Caco-2 (cell line): Measurements from ENCODE around the gene CHMP6. TPM values are rescaled to one million over a fixed set of nuclear protein-coding genes. Genes with fewer than 3 reads are reported as not detected.

Experiments used
- BruUV-seq: library from RNA; stranded (reverse); fragments of 400-500 nt; replicated peaks from 2 replicates; lab custom pipeline; 2021; lab: Mats Ljungman, UMichigan
- CTCF ChIA-PET: fragments of 300-600 bp; sonication (Branson Sonifier 250); formaldehyde crosslinking; loops from one replicate; lab custom pipeline; 2022; ENCODE audit warnings: antibody characterized with exemption; lab: Charles Lee
- POLR2A ChIA-PET: fragments of 300-600 bp; sonication (Branson Sonifier 250); formaldehyde crosslinking; loops from one replicate; lab custom pipeline; 2022; ENCODE audit warnings: antibody characterized with exemption; lab: Charles Lee
- DNase-seq, 2 experiments: peaks; one replicate each; pipeline versions ENCODE4 v3.0.0 to v3.0.0-alpha.2; 2020 to 2022
- H3K27me3 ChIP-seq: replicated peaks from 2 replicates; pipeline ENCODE4 v1.6.0; 2011; ENCODE audit warnings: low read length; ENCODE audit not compliant: control insufficient read depth, insufficient read depth
- H3K36me3 ChIP-seq: 2 replicates; pipeline ENCODE4 v1.5.1; 2011; ENCODE audit warnings: low read length; ENCODE audit not compliant: control insufficient read depth, insufficient read depth
- H3K4me1 ChIP-seq: fragments of 250-450 bp; sonication (Bioruptor Pico); 2 replicates; pipeline ENCODE4 v1.5.1; 2020; ENCODE audit warnings: mild to moderate bottlenecking
- H3K4me3 ChIP-seq: 2 replicates; pipeline ENCODE4 v1.5.1; 2011; ENCODE audit warnings: low read depth, mild to moderate bottlenecking, control low read depth, low read length
- H3K9me3 ChIP-seq: fragments of 250-450 bp; sonication (Bioruptor Pico); 2 replicates; pipeline ENCODE4 v1.5.1; 2020; ENCODE audit warnings: mild to moderate bottlenecking, moderate library complexity
- H3K27ac Mint-ChIP-seq: one replicate; pipeline ENCODE4 v1.8.0; 2022; ENCODE audit warnings: mixed read lengths; ENCODE audit not compliant: unreplicated experiment
- H3K27me3 Mint-ChIP-seq: one replicate; pipeline ENCODE4 v1.8.0; 2022; ENCODE audit warnings: mixed read lengths; ENCODE audit not compliant: insufficient read depth, unreplicated experiment
- H3K36me3 Mint-ChIP-seq: one replicate; pipeline ENCODE4 v1.8.0; 2022; ENCODE audit warnings: mild to moderate bottlenecking, mixed read lengths; ENCODE audit not compliant: insufficient read depth, unreplicated experiment
- H3K4me1 Mint-ChIP-seq: one replicate; pipeline ENCODE4 v1.8.0; 2022; ENCODE audit warnings: low read depth, mixed read lengths; ENCODE audit not compliant: unreplicated experiment
- H3K4me3 Mint-ChIP-seq: one replicate; pipeline ENCODE4 v1.8.0; 2022; ENCODE audit warnings: mild to moderate bottlenecking, moderate library complexity, mixed read lengths; ENCODE audit not compliant: unreplicated experiment
- H3K9me3 Mint-ChIP-seq: one replicate; pipeline ENCODE4 v1.8.0; 2022; ENCODE audit warnings: mixed read lengths; ENCODE audit not compliant: unreplicated experiment
- CTCF ChIP-seq, 2 experiments: fragments of 200-600 bp in 1 of 2; IDR thresholded peaks; 1 replicate in 1 of 2; 2 replicates in 1 of 2; pipeline versions ENCODE4 v1.5.1 to v1.8.0; 2011 to 2022; ENCODE audit warnings: antibody characterized with exemption in 1 of 2, control low read depth in 1 of 2, inconsistent platforms in 1 of 2, low read depth in 1 of 2, low read length in 1 of 2, mild to moderate bottlenecking in 1 of 2, moderate library complexity in 1 of 2; ENCODE audit not compliant: insufficient read depth in 1 of 2, severe bottlenecking in 1 of 2, unreplicated experiment in 1 of 2
- intact Hi-C: fragments of 100-400 bp; cut with micrococcal nuclease; formaldehyde crosslinking; loops from one replicate; pipeline ENCODE4 v1.10.0; 2022; ENCODE audit not compliant: unreplicated experiment
- total RNA-seq: library from RNA; stranded (reverse); gene quantifications from 2 replicates; pipeline ENCODE4 v1.2.3, GENCODE V29; 2022

The CHMP6 gene
- total RNA-seq, 1 experiment from 2014 or later = 23.2 TPM

DNA sequence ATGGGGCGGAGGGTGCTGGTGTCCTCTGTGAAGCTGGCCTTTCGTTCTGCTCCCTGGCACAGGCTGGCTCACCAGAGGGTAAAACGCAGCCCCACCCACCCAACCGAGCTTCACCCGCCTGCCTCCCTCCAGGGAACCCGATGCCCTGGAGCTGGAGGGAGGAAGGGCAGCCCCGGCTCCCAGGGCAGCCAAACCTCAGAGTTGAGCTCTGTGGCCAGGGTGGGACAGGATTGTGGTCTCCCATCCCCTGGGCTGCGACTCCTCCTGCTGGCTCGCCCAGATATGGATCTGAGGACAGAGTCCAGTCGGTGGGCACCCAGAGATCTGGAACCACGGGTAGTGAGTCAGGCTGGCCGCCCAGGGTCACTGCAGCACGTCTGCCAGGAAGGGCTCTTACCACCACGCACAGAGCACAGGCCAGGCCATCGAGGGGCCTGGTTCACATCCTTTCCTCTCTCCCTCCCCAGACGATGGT lies 42.6 kb upstream of the CHMP6 start:
- no peak for TF ChIP-seq CTCF (IDR thresholded peaks at IDR 0.05; ENCODE audit: insufficient read depth in 1 of 2, low read depth in 1 of 2, low read length in 1 of 2, severe bottlenecking in 1 of 2, unreplicated experiment in 1 of 2)
- CTCF ChIA-PET = interaction anchor here (1.1 kb wide), 2 partner anchors 11 to 572 kb away, joined by 3 read pairs; no protein-coding TSS in a partner anchor
- H3K4me1 ChIP-seq = no peaks in the 10 kb centered on the region
- no peaks in the 10 kb centered on the region for H3K27me3 Mint-ChIP-seq
- BruUV-seq = no TSS peak
- H3K36me3 Mint-ChIP-seq = peaks cover 29% of the 10 kb centered on the region
- no peaks in the 10 kb centered on the region for H3K9me3 Mint-ChIP-seq
- H3K36me3 ChIP-seq = no peaks in the 10 kb centered on the region; the same call in 1 of the 2 replicates
- H3K9me3 ChIP-seq = no peaks in the 10 kb centered on the region
- H3K4me3 Mint-ChIP-seq = no peak overlapping the region
- POLR2A ChIA-PET = no interaction called here
- H3K27me3 ChIP-seq = no peaks in the 10 kb centered on the region
- no peaks in the 10 kb centered on the region for H3K4me1 Mint-ChIP-seq
- no peak for DNase-seq
- H3K4me3 ChIP-seq = no peak overlapping the region
- no peak overlapping the region for H3K27ac Mint-ChIP-seq
- intact Hi-C loops = no loop called here

- H3K9me3 ChIP-seq = no peaks in the 10 kb centered on the region
- intact Hi-C loops = no loop called here
- H3K36me3 ChIP-seq = no peaks in the 10 kb centered on the region; the same call in 1 of the 2 replicates
- H3K4me3 ChIP-seq = no peak overlapping the region
- Mint-ChIP-seq H3K4me3 (no peak overlapping the region), H3K36me3 (peaks cover 26% of the 10 kb centered on the region), H3K27me3 (no peaks in the 10 kb centered on the region), H3K27ac (no peak overlapping the region), H3K4me1 (no peaks in the 10 kb centered on the region), H3K9me3 (no peaks in the 10 kb centered on the region)
- POLR2A ChIA-PET = no interaction called here
- TF ChIP-seq CTCF (IDR thresholded peaks at IDR 0.05; ENCODE audit: insufficient read depth in 1 of 2, low read depth in 1 of 2, low read length in 1 of 2, severe bottlenecking in 1 of 2, unreplicated experiment in 1 of 2) = no peak
- peak in 1 of 2 experiments; percentile 32 for DNase-seq
- no peaks in the 10 kb centered on the region for H3K4me1 ChIP-seq
- no TSS peak for BruUV-seq
- CTCF ChIA-PET = interaction anchor here (1.1 kb wide), 2 partner anchors 12 to 573 kb away, joined by 3 read pairs; no protein-coding TSS in a partner anchor
- no peaks in the 10 kb centered on the region for H3K27me3 ChIP-seq
These were observed 41.9 kb upstream of the CHMP6 start for GRCh38 chr17:80949451-80950421.

- ChIA-PET CTCF (no interaction called here), POLR2A (no interaction called here)
- no peaks in the 10 kb centered on the region for H3K9me3 Mint-ChIP-seq
- H3K4me3 Mint-ChIP-seq = no peak overlapping the region
- intact Hi-C loops = no loop called here
- no TSS peak for BruUV-seq
- no peak for TF ChIP-seq CTCF (IDR thresholded peaks at IDR 0.05; ENCODE audit: insufficient read depth in 1 of 2, low read depth in 1 of 2, low read length in 1 of 2, severe bottlenecking in 1 of 2, unreplicated experiment in 1 of 2)
- peaks cover 26% of the 10 kb centered on the region for H3K36me3 Mint-ChIP-seq
- H3K4me1 ChIP-seq = no peaks in the 10 kb centered on the region
- no peak overlapping the region for H3K27ac Mint-ChIP-seq
- no peak overlapping the region for H3K4me3 ChIP-seq
- no peaks in the 10 kb centered on the region for H3K9me3 ChIP-seq
- H3K27me3 ChIP-seq = no peaks in the 10 kb centered on the region
- peak in 1 of 2 experiments; percentile 12 for DNase-seq
- H3K4me1 Mint-ChIP-seq = no peaks in the 10 kb centered on the region
- H3K36me3 ChIP-seq = no peaks in the 10 kb centered on the region; the same call in 1 of the 2 replicates
- H3K27me3 Mint-ChIP-seq = no peaks in the 10 kb centered on the region
These were observed 41.0 kb upstream of the CHMP6 start for GRCh38 chr17:80950466-80951120.
